HFFc6 (cell line): ENCODE results near the gene SLC8A1. TPM values are rescaled to one million over a fixed set of nuclear protein-coding genes. Genes with fewer than 3 reads are reported as not detected.

Experiments
- DNase-seq: peaks from one replicate; pipeline ENCODE4 v3.0.0-alpha.2; 2018
- H3K27ac Mint-ChIP-seq: 2 replicates; pipeline ENCODE4 v1.8.0; 2020; ENCODE audit warnings: mild to moderate bottlenecking, mixed read lengths
- H3K27me3 Mint-ChIP-seq: 2 replicates; pipeline ENCODE4 v1.8.0; 2021; ENCODE audit warnings: mild to moderate bottlenecking, moderate library complexity, mixed read lengths; ENCODE audit not compliant: insufficient read depth
- H3K36me3 Mint-ChIP-seq: 2 replicates; pipeline ENCODE4 v1.8.0; 2021; ENCODE audit warnings: low read depth, mixed read lengths
- H3K4me1 Mint-ChIP-seq: 2 replicates; pipeline ENCODE4 v1.8.0; 2020; ENCODE audit warnings: low read depth, mixed read lengths
- H3K4me3 Mint-ChIP-seq: 2 replicates; pipeline ENCODE4 v1.8.0; 2020; ENCODE audit warnings: mild to moderate bottlenecking, moderate library complexity, mixed read lengths
- H3K9me3 Mint-ChIP-seq: 2 replicates; pipeline ENCODE4 v1.8.0; 2020; ENCODE audit warnings: mild to moderate bottlenecking, mixed read lengths
- CTCF ChIP-seq: fragments of 200-600 bp; sonication (generic); IDR thresholded peaks from 2 replicates; pipeline ENCODE4 v1.5.0; 2021; ENCODE audit warnings: antibody characterized with exemption, mild to moderate bottlenecking
- total RNA-seq, 6 experiments: library from RNA; stranded (reverse); fragmentation: NEBNext Ultra II Directional; extraction: Animal tissue kit (Norgen Biotek cat#: 25700); gene quantifications; 2 replicates in 1 of 6; 3 replicates in 5 of 6; pipeline ENCODE4 v1.2.3, GENCODE V29; 2021

The SLC8A1 gene
- total RNA-seq, 6 experiments from 2014 or later: 71.5 to 96.9 (median 92.2) TPM

- no peak for DNase-seq
- Mint-ChIP-seq H3K4me3 (no peak overlapping the region), H3K9me3 (no peaks in the 10 kb centered on the region), H3K27me3 (peaks cover 4% of the 10 kb centered on the region), H3K36me3 (no peaks in the 10 kb centered on the region), H3K4me1 (peaks cover 85% of the 10 kb centered on the region), H3K27ac (peak overlapping the region; percentile 85)
- TF ChIP-seq CTCF: no peak
These were observed 169.5 kb downstream of the SLC8A1 start for GRCh38 chr2:40282428-40282827.

DNA sequence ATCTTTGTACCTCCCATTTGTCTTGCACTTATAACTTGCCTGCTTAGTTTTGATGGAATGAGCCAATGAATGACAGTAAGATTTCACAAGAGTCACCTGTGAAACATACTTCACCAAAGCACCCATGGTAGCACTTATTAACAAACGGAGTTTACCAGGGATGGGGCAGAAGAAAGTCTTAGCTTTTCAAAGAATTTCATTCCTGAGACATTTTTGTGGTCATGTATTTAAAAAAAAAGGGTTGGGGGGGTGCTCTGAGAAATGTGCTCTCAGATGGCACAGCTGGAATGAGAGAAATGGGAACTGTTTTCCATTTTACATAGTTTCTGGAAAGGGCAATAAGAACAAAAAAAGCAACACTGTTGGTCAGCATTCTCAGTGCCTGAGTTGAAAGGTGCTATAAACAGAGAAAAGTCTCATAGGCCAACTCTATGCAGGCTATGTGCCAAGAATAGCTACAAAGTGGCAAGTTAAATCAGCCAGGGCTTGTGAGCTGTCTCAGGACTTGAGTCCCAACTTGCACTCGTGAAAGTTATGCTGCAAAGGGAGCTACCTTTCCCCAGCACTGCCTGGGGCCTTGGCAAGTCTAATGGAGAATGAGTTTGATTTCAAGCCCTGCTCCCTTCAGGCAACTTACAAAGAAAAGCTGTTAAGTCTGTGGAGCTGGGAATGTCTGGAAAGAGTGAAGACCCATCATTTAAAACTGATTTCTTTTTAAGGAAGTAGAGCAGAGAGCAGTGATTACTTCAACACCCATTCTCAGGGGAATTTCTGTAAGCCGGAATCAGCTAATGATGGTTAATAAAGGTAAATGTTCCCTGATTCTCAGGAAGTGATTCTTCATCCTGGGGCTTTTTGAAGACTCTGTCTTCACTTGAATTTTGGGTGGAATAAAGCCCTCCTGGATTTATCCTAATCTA lies 170.6 kb downstream of the SLC8A1 start:
- no peak for TF ChIP-seq CTCF
- H3K36me3 Mint-ChIP-seq: no peaks in the 10 kb centered on the region
- peaks cover 86% of the 10 kb centered on the region for H3K4me1 Mint-ChIP-seq
- H3K9me3 Mint-ChIP-seq: no peaks in the 10 kb centered on the region
- H3K27me3 Mint-ChIP-seq: peaks cover 3% of the 10 kb centered on the region; the same call in 1 of the 2 replicates
- peak; percentile 96 for DNase-seq
- H3K27ac Mint-ChIP-seq: peak overlapping the region; percentile 85
- peak overlapping the region; percentile 65 for H3K4me3 Mint-ChIP-seq

GRCh38 chr2:40279482-40279881 lies 172.4 kb downstream of the SLC8A1 start:
- H3K4me1 Mint-ChIP-seq: peaks cover 68% of the 10 kb centered on the region
- no peaks in the 10 kb centered on the region for H3K9me3 Mint-ChIP-seq
- TF ChIP-seq CTCF: no peak
- peaks cover 3% of the 10 kb centered on the region; the same call in 1 of the 2 replicates for H3K27me3 Mint-ChIP-seq
- H3K36me3 Mint-ChIP-seq: no peaks in the 10 kb centered on the region
- H3K27ac Mint-ChIP-seq: peak overlapping the region; percentile 4; the same call in 1 of the 2 replicates
- DNase-seq: no peak
- peak overlapping the region; percentile 83 for H3K4me3 Mint-ChIP-seq

DNA sequence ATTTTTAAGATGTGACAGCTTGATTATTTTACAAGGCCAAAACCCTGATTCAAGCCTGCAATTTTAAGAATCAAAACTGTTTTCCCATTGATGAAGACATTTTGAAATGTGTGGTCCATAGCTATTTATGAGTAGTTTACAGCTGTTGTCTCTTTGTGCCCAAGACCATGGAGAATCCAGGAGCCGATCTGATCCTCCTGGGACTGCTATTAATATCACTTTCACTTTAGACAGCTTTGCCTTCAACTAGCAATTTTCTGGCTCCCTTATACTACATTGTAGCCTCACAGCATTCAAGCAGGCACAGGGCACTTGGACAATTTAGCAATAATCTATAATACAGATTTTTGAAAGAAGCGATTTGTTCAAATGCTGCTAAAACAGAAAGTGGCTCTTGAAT lies 172.9 kb downstream of the SLC8A1 start:
- Mint-ChIP-seq H3K4me1 (peaks cover 66% of the 10 kb centered on the region), H3K36me3 (no peaks in the 10 kb centered on the region)
- DNase-seq: no peak

DNA sequence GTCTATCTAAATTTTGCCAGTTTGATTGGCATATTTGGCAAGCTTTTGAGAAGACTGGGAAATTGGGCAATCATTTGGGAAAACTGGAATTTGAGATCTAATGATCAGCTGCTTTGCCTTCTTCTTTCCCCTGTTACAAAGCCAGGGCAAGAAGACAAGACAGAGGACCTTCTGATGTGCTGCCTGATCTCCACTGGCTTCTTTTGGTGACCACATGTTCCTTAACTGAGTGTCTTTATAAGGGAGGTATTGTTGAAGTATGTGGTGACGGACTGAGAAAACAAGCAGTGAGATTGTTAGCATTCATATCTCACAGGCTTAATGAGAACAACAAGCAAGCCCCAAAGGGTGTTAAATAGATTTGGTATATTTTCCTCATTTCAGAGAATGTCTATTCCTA lies 175.8 kb downstream of the SLC8A1 start:
- no peak overlapping the region for H3K27ac Mint-ChIP-seq
- H3K36me3 Mint-ChIP-seq: no peaks in the 10 kb centered on the region
- H3K4me1 Mint-ChIP-seq: peaks cover 45% of the 10 kb centered on the region
- peaks cover 3% of the 10 kb centered on the region; the same call in 1 of the 2 replicates for H3K27me3 Mint-ChIP-seq
- no peak overlapping the region for H3K4me3 Mint-ChIP-seq
- H3K9me3 Mint-ChIP-seq: no peaks in the 10 kb centered on the region
- TF ChIP-seq CTCF: no peak
- DNase-seq: no peak

More for the DNA sequence above, 172.9 kb downstream of the SLC8A1 start:
- Mint-ChIP-seq H3K4me3 (peak overlapping the region; percentile 83), H3K27me3 (peaks cover 3% of the 10 kb centered on the region; the same call in 1 of the 2 replicates), H3K9me3 (no peaks in the 10 kb centered on the region), H3K27ac (peak overlapping the region; percentile 86)
- no peak for TF ChIP-seq CTCF
